Right renal pelvis (tissue), 4 donors: ENCODE measurements around the gene GPX2. TPM values are rescaled to one million over a fixed set of nuclear protein-coding genes. Genes with fewer than 3 reads are reported as not detected.

Experiments used
- DNase-seq, 4 donors: peaks; one replicate each; pipeline ENCODE4 v3.0.0-alpha.2; 2013; ENCODE audit warnings: low read depth in 4 of 4, low spot score in 3 of 4, missing footprints in 1 of 4
- polyA plus RNA-seq, 4 donors: library from polyadenylated mRNA; unstranded; fragments of 120-200 nt; gene quantifications; one replicate each; pipeline ENCODE4 v1.2.1, GENCODE V29; 2013; ENCODE audit not compliant: insufficient read length in 4 of 4

GPX2 gene
- polyA plus RNA-seq: 1 to 10 TPM in 2 of 4 donors, under 1 TPM in 2; 0.55 to 2.5 (median 1.1) TPM

DNA sequence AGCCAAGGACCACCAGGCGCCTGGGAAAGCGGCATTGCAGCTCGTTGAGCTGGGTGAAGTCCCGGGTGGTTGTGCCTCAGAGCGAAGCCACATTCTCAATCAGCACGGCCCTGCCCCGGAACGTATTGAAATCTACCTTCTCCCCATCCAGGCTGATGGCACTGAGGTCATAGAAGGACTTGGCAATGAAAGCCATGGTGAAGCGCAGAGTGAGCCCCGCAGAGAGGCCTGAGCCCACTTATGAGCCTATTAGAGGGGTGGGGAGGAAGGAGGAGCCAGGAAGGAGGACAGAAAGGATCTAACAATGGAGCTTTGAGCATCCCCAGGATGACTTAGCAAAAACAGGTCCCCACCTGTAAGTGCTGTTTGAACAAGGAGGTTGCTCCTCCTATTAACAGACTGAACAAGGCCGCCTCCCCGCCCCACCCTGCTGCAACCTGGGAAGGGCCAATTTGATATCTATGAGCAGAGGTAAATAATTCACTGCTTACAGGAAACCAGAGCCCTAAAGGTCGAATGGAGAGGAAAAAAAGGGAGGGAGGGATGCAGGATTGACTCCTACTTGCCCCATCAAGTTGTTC lies at the start of gene GPX2:
TSS of gene GPX2 (minus strand) at position 215 of the 581 bp plus-strand sequence. CDS start at position 196, 19 bp downstream.
- DNase-seq: no peak

DNA sequence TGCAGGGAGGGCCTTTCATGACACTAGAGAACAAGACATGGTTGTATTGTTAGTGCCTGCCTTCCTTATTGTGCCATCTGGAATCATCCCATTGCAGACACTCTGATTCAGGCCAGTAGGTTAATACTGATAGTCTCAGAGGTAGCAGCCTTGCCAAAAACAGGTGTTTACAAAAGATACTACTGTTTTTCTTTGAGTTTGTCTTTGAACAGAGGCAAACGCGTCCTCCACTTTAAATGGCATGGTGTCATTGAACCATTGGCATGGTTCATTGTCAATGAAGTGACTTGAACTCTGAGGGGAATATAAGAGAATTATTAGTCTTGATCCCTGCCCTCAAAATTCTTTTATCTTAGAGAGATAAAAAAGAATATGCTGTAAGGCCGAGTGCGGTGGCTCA lies 48.4 kb upstream of the GPX2 start:
- DNase-seq: no peak

DNA sequence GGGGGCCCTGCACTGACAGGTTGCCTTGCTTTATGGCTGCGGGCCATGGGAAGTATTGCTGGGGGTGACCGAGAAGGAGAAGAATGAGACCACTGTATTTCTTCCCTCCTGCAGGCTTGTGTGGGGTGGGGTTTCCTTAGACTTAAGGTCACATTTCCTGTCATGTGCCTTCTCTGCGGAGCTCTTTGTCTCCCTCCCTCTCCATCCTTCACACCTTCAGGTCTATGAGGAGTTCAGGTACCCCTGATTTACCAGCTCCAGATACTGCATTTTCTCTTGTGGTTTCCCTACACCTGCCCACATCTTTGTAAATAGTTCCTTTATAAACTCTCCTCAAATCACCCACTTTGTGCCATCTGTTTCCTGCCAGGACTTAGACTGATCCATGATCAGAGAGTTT lies 47.8 kb upstream of the GPX2 start:
- DNase-seq: no peak

DNA sequence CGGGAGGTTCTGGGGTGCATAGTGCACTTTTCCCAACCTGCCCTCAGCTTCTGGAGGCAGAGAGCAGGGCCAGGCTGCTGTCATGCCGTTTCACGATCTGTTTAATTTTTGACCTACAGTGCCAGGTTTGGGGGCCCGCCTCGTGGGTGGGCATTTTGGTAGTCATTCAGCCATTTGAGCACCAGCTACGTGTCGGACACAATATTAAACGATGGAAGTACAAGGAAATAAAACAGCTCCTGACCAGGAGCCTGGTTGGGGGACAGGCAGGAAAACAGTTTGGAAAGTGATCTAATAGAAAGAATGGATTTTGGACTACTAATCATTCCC lies 44.9 kb upstream of the GPX2 start:
- no peak for DNase-seq

DNA sequence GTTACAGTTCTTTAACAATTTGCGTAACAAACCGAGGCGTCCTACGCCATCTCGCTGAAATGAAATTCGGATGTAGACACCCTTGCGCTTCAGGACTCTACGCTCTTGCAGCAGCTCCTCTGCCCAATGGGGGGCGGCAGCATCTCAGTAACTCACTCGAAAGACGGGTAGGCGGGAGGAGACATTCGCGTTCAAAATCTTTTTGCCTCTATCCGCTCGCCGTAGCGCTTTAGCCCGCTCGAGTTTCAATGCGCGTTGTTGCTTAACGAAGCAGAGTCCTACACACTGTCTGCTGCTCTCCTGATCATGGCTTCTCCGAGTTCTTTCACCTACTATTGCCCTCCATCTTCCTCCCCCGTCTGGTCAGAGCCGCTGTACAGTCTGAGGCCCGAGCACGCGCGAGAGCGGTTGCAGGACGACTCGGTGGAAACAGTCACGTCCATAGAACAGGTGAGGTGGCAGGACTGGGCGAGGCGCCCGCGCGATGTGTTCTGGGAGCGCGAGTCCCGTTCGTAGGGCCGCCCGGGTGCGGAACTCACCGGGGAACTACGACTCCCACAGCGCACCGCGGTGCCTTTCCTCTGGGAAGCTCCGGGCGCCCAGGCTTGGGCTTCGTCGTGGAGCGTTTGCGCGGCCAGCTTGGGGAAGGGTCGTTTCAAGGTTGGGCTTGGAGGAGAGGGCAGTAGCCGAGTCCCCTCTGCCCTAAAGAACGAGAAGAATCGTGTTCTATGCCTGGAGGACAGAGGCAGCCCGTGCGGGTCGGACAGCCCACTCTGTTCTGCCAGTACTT lies 44.3 kb upstream of the GPX2 start, which contains the start of gene FNTB:
TSS of gene FNTB (plus strand) at position 248 of the 790 bp plus-strand sequence. CDS start at position 307, 59 bp downstream.
- peak; percentile 96 to 97 (median 96) for DNase-seq

DNA sequence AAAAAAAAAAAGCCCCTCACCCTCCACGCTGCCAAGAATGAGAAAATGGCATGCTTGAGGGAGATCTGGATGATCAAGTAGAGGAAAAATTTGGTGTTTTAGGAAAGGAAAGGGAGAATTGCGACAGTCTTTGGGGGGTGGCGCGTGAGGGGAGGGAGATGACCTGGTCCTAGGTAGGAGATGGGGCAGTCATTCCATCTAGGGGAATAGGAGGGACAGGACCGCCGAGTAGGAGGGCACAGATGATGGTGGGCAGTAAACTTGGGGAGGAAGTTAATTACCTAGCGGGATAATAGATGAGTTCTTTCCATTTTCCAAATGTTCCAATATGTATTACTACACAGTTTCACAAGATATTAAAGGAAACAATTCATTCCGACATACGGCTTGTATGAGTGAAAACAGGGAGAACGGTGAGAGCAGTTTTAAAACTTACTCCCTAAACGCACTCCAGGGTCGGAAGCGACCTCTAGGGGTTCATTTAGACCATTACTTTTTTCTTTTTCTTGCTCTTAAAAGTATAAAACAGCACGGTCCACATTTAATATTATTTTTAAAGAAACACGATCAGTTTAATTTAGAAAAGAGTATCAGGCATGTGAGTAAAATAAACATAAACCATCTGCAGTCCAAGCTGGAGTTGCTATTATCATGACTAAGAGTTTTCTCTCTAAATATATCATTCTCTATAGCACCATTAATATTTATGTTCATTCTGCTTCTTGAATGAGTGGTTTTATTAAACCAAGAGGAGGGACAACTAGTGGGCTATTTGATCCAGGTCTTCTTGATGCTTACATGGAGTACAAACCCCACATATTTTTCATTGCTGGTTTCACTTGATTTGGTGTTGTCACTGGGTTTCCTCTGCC lies 41.1 kb upstream of the GPX2 start:
- DNase-seq: no peak

DNA sequence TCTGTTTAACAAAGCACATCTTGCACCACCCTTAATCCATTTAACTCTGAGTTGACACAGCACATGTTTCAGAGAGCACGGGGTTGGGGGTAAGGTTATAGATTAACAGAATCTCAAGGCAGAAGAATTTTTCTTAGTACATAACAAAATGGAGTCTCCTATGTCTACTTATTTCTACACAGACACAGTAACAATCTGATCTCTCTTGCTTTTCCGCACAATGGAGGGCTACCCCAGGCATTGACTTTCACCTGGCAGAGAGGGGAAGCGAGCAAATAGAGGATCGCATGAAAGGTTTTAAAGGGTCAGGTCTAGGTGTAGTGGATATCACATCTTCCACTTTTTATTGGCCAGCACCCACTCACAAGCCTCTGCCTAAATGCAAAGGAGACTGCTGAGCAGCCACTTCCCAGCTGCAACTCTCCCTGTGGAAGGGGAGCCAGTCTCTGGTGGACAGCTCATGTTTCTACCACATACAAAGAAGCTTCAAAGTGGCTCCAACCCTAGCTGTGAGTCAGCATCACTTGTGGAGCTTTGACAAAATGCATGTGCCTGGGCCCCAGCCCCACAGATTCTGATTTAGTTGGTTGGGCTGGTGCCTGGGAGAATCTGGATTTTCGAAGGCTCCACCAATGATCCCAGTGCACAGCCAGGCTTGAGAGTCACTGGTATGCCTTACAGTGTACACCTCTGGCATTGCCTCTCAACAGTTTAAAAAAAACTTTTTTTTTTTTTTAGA lies 37.0 kb upstream of the GPX2 start:
- no peak for DNase-seq

DNA sequence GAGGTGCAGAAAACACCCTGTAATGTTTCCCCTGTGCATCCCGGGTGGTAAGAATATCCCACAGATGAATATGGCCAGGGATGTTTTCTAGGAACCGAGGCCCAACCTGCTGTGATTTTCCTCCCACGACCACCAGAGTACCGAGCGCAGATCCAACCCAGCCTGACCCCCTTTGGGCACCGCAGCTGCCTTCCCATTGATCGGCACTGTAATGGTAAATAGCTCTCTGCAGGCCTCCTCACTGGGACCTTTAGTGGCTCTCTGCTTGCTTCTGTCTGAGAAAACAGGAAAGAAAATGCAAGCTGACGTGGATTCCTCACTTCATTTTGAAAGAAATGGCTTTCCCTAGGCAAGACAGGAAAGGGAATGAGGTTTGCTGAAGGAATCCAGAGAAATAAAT lies 32.0 kb upstream of the GPX2 start:
- DNase-seq: no peak

DNA sequence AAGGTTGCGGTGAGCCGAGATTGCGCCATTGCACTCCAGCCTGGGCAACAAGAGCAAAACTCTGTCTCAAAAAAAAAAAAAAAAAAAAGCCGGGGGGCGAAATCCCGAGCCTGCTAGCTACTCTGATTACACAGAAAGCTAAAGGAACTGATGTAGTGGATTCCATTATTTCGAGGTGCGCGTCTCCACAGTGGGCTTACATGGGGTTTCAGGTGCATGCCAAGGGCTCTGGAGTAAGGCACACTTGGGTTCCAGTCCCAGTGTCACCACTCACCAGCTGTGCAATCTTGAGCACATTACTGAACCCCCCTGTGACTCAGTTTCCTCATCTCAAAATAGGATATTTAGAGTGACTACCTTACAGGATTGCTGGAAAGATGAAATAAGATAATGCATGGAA lies 31.3 kb upstream of the GPX2 start:
- no peak for DNase-seq

DNA sequence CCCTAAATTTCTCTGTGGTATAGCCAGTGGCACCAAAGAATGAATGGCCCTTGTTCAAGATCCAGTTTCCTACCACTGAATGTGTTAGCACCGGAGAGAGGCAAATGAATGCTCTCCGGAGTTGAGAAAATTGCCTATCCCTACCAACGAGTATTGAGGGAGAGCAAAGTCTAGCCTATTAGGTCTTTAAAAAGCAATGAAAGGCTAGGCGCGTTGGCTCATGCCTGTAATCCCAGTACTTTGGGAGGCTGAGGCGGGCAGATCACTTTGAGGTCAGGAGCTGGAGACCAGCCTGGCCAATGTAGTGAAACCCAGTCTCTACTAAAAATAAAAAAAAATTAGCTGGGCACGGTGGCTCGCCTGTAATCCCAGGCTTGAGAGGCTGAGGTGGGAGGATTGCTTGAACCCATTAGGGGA lies 30.5 kb upstream of the GPX2 start:
- no peak for DNase-seq

DNA sequence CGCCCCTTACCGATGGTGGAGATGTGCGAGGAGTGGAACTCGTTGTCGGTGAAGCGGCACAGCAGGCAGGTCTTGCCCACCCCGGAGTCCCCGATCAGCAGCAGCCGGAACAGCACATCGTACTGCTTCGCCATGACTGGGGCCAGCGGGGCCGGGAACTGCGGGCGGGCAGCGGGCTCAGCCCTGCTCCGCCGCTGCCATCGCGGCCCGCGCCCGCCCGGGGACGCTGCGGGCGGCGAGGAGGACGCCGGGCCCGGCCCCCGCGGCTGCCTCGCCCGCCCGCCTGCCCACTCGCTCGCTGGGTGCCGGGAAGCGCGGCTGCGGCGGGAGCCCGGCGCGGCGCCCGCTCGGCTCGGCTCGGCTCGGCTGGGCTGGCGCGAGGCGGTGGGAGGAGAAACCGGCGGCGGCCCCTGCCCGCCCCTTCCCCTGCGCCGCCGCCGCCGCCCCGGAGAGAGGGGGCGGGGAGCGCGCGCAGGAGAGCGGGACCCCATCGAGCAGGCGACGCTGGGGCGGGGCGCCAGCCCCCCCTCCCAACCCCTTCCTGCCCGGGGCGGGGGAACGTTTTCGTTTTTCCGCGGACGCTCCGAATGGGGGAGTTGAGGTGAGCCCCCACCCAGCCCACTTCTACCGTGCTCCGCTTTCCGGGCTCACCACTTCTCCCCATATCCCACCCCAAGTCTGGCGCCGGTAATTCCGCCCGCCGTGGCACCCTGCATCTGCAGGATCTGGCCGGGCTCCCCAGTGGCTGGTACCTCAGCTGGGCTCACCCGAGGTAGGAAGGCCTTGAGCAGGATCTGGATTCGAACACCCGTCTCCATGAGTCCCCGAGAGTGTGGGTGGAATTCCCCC lies 29.6 kb upstream of the GPX2 start, which contains the start of gene RAB15:
TSS of gene RAB15 (minus strand) at position 394 of the 849 bp plus-strand sequence. CDS start at position 134, 260 bp downstream.
- no peak for DNase-seq

DNA sequence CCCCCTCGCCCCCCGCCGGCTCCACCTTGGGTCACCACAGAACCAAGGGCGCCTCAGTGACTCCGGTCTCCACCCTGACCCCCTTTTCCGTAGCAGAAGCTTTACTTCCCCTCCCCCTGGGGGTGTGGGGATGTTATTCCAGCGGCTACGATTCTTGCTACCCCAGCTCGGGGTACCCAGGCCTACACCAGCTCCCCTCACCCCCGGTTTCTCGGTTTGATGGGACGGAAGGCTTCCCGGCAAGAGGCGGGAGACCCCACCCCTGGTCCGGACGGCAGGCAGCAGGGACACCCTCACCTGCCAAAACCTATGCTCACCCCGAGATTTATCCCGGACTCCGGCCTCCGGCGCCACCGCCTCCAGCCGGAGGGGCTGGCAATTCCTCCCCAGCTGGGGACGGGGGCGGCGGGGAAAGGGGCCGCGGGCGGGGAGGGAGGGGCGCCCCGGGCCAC lies 29.0 kb upstream of the GPX2 start:
- no peak for DNase-seq

DNA sequence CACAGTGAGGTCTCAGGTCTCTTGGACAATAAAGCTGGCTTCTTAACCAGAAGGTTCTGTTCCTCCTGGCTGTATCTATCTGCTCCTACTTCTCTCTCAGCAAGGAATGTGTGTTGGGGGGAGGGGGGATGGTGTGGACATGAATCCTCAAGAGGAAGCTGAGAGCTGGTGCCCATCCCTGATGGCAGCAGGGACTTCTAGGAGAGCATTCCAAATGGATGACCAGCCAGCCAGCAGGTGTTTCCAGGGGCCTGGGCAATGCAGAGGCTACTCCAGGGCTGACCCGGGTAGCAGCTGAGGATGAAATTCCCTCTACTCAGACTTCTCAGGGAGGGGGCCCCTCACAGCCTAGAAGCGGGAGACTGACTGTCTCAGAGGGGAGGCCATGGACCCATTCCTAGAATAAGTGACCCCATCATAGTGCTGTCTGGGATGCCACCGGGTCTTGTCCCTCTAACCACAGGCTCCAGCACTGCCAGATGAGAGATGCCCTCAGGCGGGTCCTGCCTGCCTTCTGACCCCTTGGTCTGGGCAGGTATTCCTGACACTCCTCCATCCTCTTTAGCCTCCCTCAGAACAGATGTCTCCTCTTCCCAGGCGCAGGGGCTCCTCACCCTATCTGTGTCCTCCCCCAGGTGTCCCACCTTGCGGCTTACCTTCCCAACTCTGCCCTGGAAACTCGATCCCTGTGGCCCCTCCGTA lies 28.4 kb upstream of the GPX2 start:
- DNase-seq: no peak

DNA sequence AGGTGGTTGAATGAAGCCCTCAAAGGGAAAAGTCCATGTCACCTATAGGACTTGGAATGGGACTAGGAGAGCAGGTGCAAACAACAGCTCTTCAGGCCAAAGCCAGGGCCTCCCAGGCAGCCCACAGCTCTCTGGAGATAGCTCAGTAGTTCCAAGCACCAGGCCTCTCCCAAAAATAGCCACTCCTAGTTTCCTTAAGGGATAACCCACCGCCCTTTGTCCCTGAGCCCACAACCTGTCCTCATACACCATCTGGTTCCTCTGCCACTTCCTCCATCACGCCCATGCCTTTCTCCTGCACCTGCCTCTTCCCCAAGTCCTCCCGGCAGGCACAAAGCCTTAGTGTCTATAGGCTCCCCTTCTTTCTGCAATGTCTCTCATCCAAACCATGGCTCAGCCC lies 27.5 kb upstream of the GPX2 start:
- DNase-seq: no peak

DNA sequence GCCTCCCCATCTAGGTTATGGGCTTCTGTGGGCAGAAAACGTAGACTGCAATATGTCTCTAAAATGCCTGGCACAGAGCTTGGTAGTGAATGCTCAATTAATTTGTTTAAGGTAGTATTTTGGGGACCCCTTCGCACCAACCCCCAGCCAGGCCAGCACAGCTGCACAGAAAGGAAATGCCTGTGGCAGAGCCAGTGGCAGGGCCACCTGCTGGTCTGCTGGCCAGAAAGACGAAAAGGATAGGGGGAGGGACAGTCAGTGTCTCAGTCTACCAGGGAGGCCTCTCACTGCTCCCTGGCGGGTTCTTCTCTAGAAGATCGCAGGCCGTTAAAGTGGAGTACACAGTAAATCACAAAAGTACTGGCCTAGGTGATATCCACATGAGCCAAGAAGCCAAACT lies 26.1 kb upstream of the GPX2 start:
- no peak for DNase-seq

DNA sequence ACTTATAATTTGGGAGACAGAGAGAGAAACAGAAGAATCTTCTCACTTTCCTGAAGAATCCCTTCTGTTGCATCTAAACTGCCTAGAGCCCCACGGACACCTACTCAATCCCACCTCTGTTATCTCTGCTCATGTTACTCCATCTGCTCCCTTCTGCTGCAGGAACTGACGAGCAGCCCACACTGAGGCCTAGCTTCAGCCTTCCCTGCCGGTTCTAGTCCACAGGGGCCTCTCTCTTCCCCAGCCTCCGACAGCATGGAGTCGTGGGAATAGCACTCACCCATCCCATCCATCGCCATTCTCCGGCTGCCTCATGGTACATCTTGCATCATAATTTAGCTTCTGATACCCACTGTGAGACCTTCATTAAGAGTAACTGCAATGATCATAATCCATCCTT lies 25.6 kb upstream of the GPX2 start:
- DNase-seq: no peak

DNA sequence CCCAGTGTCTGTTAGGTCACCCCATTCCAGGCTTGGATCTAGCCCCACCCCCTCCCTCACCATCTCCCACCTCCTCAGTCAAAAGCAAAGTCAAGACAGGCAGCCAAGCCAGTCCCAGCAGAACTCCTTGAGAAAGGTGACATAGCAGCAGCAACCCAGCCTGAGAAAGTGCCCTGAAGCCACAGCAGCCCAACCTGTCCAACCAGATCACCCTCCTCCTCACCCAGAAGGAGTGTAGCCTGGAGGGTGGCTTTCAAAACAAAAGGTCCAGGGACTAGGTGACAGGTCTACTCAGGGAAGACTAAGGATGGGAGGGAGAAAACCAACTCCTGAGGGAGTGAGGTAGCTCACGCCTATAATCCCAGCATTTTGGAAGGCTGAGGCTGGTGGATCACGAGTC lies 24.4 kb upstream of the GPX2 start:
- DNase-seq: no peak

DNA sequence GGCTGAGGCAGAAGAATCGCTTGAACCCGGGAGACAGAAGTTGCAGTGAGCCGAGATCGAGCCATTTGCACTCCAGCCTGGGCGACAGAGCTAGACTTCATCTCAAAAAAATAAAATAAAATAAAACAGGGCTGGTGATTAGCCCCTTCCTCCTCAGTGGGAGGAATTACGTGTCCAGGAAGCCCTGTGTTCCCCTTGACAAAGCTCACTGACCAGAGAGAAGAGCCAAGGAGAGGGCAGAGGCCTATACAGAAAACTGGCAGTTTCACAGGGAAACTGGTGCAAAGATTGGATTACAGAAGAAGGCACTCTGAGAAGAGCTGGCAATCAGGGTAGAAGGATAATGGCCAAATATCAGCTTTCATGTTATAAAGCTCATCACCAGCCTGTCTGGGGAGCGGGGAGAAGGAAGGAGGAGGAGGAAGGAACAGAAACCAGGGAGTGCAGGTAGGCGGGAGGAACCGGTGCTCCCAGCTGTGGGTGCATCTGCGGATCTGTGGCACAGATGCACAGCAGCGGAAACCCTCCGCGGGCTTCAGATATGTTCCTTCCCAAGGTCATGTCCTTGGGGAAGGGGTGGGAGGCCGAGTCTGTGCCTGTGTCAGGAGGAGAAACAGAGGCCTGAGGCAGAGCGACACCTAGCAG lies 22.9 kb upstream of the GPX2 start:
- no peak for DNase-seq
